GM21529 (cell line): ENCODE data around the gene YRDC.
A peak's percentile ranks its signal among the peaks of the same experiment; 100 is the strongest.

Experiments used
- ATAC-seq: cut with Tn5 transposase; IDR thresholded peaks from one replicate; pipeline ENCODE4 v1.9.1; 2021; ENCODE audit not compliant: unreplicated experiment

YRDC gene, protein sequence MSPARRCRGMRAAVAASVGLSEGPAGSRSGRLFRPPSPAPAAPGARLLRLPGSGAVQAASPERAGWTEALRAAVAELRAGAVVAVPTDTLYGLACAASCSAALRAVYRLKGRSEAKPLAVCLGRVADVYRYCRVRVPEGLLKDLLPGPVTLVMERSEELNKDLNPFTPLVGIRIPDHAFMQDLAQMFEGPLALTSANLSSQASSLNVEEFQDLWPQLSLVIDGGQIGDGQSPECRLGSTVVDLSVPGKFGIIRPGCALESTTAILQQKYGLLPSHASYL

GRCh38 chr1:37807555-37808368, at the start of gene YRDC, which contains the start of gene C1orf122:
TSS of gene YRDC (minus strand) at chr1:37808208. CDS start at chr1:37808180, 28 bp downstream.
TSS of gene C1orf122 (plus strand) at chr1:37807790. CDS start at chr1:37808405, 615 bp downstream.
- peak; percentile 89 for ATAC-seq

- no peak for ATAC-seq
These were observed 46.4 kb upstream of the YRDC start for GRCh38 chr1:37854406-37854805.

DNA sequence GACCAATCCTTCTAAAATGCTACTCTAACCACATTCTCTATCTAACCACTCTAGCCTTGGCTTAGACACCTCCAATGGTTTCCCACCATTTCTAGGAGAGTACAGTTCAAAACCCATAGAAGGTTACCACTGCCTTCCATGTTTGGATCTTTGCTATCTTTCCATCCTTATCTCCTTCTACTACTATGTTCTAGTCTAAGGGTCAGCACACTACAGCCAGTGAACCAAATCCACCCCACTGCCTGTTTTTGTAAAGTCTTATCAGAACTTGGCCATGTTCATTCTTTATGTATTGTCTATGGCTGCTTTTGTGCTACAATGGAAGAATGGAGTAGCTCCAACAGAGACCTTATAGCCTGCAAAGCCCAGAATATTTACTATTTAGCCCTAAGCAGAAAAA, 45.1 kb upstream of the YRDC start:
- no peak for ATAC-seq

DNA sequence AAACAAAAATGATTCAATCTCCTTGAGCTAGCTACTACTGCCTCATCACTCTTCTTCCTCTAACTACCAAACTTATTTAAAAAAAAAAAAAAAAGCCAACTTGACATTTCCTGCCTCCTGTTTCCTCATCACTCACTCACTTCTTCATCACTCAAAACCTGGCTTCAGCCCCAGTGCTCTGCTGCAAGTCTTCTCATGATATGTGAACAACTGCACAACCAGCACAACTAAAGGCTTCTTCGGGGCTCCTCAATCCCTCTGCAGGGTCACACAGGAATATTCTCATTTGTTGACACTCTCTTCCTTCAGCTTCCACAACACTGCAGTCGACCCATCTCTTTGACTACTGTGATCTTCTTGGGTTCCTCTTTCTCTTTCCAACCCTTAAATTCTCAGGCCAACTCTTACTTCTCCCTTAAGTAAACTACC, 43.8 kb upstream of the YRDC start:
- ATAC-seq: no peak

DNA sequence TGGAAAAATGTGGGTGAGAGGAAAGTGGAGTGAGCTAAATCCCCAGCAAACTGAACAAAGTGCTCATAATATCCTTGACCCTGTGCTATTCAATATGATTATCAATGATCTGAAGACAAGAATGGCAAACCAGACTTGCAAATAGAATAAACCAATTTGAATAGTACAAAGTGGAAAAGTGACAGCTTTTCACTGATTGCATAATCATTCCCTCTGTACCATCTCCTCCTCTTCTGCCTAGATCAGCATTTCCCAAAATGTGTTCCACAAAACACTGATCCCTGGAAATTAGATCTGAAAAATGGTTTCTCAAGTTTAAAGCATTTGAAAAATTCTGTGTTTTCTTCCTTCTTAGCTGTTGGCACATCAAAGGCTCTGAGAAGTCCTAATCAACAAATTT, 43.3 kb upstream of the YRDC start:
- no peak for ATAC-seq

GRCh38 chr1:37850352-37850955, 42.4 kb upstream of the YRDC start:
- ATAC-seq: no peak

DNA sequence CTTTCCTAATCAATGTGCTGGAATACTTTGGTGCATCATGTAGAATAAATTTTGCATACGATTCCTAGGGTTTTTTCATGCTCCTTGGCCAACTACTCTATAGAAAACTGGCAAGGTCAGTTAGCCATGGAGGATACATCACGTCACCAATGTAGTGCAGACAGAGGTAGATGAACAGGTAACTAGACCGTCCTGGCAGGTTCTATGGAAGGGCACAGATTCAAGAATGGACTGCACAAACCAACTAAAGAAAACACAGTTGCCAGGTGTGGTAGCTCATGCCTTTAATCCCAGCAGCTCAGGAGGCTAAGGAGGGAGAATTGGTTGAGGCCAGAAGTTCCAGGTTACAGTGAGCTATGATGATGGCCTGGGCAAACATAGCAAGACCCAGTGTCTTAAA, 41.5 kb upstream of the YRDC start:
- ATAC-seq: no peak

DNA sequence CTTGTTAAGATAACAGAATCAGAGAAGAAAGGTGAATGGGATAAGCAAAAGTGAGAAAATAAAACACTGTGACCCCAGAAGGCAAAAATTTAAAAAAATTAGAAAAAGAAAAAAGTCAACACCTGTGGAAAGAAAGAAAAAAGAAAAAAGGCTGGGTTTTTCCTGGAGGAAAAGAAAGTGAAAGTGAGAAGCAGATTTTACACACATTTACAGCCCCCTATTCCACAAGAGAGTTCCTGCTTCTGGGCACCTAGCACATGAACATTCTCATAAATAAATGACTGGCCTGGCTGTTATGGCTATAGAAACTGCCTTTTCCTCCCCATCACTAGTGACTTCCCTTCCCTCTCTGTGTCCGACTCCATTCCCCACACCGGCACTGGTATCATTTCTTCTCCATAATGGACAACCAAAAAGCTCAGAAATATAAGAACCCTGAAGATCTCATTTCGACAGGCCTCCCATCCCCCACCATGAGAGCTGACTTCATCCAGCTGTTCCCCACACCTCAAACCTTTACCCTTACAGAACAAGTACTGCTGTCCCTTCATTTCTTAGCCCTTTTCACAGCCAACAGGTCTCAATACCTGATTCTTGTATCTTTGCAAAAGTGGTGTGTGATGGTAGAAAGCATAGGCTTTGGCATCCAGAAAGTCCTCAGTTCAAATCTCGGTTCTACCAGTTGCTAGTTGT, 38.8 kb upstream of the YRDC start:
- ATAC-seq: no peak

- no peak for ATAC-seq
These were observed 37.8 kb upstream of the YRDC start for GRCh38 chr1:37845786-37846185.

GRCh38 chr1:37845049-37845646, 37.1 kb upstream of the YRDC start:
- ATAC-seq: no peak

GRCh38 chr1:37844536-37844935, 36.5 kb upstream of the YRDC start:
- no peak for ATAC-seq

GRCh38 chr1:37841652-37842051, 33.6 kb upstream of the YRDC start:
- no peak for ATAC-seq

DNA sequence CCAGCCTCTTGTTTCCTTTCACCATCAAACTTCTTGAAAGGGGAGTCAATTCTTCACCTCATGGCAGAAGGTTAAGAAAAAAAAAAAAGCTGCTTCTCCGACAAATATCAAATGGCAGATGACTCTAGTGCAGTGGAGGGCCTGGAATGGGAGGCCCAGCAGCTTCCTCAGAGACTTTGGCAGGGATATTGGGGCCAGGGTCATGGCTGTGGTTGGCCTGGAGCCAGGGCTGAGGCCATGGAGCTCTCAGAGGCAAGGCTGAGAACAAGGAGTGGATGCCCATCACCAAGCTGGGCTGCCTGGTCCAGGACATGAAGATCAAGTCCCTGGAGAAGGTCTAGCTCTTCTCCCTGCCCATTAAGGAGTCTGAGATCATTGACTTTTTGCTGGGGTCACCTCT, 32.7 kb upstream of the YRDC start:
- no peak for ATAC-seq

- ATAC-seq: no peak
These were observed 31.7 kb upstream of the YRDC start for GRCh38 chr1:37839676-37840075.

DNA sequence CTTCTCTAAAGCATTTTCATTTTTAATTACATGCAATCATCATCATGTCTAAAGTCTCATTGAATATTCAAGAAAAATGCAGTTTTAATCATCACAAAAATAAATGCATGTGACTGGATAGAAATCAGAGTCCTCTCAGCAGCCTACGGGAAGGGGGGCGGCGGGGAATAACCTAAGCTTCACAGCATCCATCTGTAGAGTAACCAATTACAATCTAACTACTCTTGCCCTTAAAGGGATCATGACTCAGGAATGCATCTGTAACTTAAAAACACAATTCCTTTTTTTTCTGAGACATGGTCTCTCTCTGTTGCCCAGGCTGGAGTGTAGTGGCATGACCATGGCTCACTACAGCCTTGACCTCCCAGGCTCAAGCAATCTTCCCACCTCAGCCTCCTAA, 28.8 kb upstream of the YRDC start:
- ATAC-seq: no peak

GRCh38 chr1:37831809-37832208, 23.8 kb upstream of the YRDC start:
- no peak for ATAC-seq

- ATAC-seq: no peak
These were observed 23.1 kb upstream of the YRDC start for GRCh38 chr1:37831109-37831508.

DNA sequence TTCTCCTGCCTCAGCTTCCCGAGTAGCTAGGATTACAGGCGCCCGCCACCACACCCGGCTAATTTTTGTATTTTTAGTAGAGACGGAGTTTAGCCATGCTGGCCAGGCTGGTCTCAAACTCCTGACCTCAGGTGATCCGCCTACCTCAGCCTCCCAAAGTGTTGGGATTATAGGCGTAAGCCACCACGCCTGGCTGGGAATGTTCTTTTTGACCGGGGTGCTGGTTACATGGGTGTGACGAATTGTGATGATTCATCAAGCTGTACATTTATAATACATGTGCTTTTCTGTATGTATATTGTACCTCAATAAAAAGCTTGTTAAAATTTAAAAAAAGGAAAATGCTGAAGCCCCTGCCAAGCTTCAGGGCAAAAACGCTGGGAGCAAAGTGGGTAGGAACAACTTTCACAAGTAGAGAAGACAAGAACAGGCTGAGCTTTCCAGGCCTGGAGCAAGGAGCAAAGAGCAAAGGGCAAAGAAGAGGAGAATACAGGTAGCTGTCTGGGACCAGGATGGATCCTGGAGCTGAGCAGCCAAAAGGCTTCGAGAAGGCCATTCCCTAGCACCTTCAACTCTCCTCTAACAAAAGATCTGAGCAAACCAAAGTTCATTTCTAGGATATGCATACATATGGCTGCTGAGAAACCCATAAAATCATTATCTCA, 20.5 kb upstream of the YRDC start:
- ATAC-seq: no peak

DNA sequence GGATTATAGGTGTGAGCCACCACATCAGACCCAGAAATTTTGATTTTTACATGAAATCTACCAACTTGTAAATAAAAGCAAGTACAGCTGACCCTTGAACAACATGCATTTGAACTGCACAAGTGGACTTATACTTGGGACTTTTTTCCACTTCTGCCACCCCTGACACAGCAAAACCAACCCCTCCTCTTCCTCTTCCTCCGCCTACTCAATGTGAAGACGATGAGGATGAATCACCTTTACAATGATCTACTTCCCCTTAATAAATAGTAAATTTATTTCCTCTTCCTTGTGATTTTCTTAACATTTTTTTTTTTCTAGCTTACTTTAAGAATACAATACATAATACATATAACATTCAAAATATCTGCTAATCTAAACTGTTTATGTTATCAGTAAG, 17.5 kb upstream of the YRDC start:
- ATAC-seq: no peak

DNA sequence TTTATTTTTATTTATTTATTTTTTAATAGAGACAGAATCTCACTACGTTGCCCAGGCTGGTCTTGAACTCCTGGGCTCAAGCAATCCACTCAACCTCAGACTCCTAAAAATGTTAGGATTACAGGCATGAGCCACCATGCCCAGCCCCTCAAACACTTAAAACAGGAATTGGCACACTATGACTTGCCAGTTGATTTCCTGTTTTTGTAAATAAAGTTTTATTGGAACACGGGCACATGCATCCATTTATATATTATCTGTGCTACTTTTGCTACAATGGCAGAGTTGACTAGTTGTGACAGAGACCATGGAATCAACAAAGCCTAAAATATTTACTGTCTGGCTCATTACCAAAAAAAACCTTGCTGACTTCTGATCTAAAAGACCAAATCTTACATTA, 16.0 kb upstream of the YRDC start:
- no peak for ATAC-seq
